HTERT RPE-1 (cell line): ENCODE measurements around the gene MBNL3.
"Not testable (repeated sequence)": the region's sequence is repeated elsewhere in the genome, so short reads cannot be mapped to it uniquely, and the experiment has no call there.

Experiments
- in situ Hi-C: fragments of 300-500 bp; cut with MboI; formaldehyde crosslinking; loops from 4 replicates; pipeline ENCODE4 v1.14.3; 2020; ENCODE audit warnings: low sequenced_read_pairs

The MBNL3 gene

GRCh38 chrX:132480581-132481203, 8.1 kb downstream of the MBNL3 start:
- in situ Hi-C loops, result no loop called here

- in situ Hi-C loops, result no loop called here
Measured at GRCh38 chrX:132474544-132475248, 14.1 kb downstream of the MBNL3 start.

DNA sequence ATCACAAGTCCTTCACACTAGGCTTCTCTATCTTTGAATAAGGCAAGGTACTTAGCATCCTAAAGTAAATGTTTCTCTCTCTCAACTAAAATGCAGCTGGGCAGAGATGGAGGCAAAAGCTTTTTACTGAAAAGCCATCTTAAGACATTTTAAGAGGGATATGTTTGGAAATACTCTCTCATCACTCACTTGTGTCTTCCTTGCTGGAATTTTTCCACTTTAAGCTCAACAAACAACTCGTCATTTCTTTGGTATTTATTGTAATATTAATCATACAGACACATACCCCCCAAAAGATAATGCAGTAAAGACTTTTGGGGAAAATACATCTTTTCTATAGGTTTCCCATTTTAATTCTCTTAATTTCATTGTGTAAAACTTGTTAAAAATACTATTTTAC, 16.4 kb downstream of the MBNL3 start:
- in situ Hi-C loops, result no loop called here

DNA sequence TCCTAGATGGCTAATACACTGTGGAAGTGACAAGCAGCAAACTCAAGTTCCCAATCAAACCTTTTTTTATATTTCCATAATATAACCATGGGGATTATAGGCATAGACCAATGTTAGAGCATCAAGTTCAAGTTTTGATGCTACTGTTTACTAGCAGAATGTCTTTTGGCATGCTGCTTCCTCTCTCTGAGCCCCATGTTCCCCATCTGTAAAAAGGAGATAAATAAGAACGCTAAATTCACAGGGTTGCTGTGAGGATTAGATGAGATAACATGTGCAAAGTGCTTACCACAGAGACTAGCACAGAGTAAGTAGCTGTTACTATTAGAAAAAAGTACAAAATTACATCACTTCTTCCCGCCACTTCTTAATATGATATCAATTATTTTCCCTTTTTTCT, 18.0 kb downstream of the MBNL3 start:
- in situ Hi-C loops, result no loop called here

DNA sequence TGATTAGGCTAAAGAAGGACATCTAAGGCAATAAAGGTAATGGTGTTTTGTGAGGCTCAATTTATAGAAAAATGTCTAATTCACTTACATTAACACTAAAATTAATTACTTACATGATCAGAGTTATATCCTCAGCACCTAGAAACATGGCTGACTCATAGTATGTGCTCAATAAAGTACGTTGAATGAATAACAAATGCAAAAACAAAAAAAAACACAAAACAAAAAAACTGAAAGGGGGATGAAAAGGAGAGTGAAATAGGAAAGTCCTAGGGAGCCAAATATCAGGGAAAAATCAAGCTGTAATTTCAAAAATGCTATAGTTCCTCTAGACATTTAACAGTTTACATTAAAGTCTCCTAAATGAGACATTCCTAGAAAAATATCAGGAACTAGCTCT, 18.7 kb downstream of the MBNL3 start:
- in situ Hi-C loops, result no loop called here

DNA sequence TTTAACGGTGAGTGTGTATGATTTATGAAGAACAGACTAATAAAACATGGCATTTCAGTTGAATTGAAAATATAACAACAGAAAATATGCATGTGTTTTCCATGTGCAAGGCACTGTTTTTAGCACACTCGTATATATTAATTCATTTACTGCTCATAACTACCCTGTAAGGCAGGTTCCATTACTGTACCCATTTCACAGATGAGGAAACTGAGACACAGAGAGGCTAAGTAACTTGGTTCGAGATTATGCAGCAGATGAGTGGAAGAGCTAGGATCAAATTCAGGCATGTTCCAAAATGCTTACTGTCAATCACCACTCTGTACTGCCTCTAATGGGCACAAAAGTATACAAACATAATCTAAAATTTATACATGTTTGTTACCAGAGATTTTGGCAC, 20.4 kb downstream of the MBNL3 start:
- in situ Hi-C loops, result no loop called here

DNA sequence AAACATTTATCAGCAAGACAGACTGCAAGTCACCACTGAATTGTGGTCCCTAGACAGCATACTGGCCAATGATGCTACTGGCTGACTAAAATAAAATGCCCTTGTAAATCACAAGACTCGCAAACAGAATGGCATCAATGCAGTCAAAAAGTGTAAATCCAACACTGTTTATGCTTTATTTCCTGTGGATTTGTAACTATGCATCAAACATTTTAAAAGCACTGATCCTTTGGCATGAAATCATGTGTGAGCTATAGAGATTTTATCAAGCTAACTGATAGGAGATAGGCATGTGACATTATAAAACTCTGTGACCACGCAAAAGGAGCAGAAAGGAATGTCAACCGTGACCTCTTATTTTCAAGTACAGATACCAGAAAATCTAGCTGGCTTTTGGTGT, 20.8 kb downstream of the MBNL3 start:
- in situ Hi-C loops, result no loop called here

DNA sequence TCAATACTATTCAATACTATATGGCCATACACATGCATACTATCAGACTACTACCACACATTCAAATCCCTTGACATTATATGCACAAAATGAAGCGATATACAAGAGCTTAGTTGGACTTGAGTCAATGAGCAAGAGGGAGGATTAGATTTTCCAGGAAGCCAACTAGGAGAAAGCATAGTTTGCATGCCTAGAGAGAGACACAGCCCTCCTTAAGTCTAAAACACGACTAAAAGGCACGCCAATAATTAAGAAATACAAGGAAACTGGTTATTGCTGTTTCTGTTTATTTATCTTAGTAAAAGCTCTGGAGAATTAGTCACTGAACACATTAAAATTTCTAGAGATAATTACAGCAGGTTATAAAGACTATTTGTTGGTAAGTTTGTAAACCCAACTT, 21.8 kb downstream of the MBNL3 start:
- in situ Hi-C loops, result no loop called here

DNA sequence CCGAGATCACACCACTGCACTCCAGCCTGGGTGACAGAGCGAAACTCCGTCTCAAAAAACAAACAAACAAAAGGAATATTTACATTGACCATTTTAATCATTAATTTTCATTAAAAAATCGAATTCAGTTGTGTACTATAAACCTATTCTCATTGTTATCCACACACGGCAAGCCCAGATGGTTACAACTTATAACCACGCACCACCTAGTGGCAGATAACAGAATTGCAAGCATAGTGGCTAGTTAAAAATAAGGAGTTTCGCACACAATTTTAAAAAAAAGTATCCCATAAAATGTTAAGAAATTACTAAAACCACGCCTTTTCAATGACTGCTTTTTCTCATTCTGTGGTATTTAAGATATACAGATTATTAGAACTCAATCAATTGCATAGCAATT, 25.4 kb downstream of the MBNL3 start:
- in situ Hi-C loops, result no loop called here

GRCh38 chrX:132461886-132462285, 27.0 kb downstream of the MBNL3 start:
- in situ Hi-C loops, result no loop called here

DNA sequence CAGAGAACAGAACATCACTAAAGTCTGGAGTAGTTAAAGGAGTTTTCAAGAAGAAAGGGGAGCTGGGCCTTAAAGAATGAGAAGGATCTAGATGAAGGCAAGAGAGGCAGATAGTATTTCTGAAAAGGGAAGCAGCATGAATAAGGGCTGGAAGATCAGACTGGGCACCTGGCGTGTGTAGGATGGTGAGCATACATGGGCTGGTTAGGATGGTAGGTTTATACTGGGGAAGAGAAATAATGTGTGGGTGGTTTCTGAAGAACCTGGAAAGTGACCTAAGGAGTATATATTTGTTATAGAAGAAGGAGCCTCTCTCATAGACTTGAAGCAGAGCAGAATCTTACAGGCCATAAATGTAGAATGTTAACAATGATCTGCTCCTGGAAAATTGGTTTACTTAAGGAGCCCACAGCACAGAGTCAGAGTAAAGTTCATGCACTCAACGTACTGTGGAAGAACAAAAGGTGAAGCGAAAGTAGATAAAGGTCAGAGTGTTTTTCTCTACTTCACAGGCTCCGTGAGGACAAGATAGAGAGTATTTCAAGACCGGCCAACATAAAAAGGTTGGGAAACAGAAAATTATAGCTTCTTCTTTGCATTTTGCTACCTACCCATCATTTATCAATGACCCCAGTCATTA, 35.8 kb downstream of the MBNL3 start:
- in situ Hi-C loops, result no loop called here

- in situ Hi-C loops, result not testable (repeated sequence)
Measured at GRCh38 chrX:132445909-132446308, 42.9 kb downstream of the MBNL3 start.

DNA sequence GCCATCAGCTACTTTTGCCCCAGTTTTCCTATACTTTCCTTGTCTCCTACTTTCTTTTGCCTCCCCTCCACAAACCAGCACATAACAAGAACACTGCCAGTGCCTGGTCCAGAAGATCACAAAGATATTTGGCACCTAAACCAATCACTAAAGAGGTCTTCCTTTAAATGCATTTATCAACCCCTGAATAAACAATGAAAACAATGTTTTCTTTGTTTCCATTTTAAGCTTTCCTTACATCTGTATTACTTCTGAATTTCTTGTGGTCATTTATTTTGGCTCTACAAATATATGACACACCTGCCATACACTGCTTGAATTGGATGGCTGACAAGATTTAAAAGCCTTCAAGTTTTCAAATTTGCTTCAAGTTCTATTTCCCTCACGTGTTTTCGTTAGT, 43.9 kb downstream of the MBNL3 start:
- in situ Hi-C loops, result no loop called here

DNA sequence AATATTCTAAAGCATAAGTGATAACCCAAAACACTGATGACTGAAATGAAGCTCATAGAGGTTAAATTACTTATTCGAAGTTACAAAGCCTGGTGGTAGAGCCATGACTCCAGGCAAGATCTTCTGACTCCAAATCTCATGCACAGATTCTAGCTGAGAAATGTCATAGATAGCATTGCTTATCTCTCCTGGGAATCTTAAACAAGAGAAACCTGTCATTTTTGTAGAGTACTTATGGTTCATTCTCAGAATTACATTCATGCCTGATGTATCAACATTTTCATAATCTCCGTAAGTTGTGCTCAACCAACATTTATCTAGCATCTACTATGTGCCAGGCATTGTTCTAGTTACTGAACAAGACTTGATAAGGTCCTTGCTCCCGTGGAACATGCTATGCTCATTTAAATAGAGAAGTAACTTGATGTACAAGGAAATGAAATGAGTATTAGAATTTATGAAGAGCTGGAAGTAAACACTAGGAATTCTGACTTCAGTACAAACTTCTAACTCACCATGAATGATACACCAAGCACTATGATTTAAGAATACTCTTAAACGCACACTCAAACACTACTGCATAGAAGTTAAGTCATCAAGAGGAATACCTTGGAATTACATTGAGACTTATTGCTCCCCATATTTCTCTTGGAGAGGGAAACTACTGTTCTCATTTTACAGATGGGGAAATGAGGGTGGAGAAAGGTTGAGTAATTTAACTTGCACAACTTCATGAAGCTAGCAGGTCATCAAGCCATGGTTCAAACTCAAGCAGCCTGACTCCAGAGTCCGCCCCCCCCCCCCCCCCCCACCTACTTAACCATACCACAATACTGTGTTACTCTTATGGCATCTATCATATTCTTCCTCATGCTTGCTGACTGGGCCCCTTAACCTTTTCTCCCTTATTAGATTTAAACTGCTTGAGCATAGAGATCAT, 45.4 kb downstream of the MBNL3 start:
- in situ Hi-C loops, result no loop called here

DNA sequence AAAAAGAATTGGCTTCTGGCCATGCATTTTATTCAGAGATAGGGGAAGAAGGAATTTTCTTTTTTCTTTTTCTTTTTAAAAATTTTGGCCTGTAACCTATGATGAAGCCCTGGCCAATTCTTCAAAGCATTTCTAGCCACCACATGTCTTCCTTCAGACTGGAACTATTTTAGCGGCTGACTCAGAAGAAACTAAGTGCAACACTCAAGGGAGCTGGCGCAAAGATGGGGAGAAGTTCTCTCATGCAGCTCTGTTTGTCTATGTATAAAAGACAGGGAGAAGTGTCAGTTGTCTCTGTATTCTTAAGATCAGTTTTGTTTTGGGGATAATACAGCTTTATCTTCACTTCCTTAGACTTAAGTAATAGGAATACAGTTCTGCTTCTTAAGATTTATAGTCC, 46.1 kb downstream of the MBNL3 start:
- in situ Hi-C loops, result no loop called here

DNA sequence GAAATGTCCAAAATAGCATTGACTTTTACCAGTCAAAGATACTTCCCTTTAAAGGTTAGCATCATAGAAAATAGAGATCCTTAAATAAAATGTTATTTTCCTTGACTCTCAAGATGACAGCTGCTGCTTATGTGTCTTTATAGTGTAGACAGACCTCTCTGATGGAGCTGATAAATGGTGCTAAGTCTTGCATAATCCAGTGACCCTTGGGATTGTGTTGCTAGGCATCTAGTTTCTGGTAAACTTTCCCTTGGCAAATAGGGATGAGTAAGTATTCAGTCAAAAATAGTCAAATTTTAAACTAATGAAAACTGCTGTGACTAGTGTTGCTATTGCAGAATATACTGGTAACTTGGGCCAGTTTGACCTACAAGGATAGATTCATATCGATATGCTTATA, 53.6 kb downstream of the MBNL3 start:
- in situ Hi-C loops, result no loop called here

GRCh38 chrX:132433551-132433950, 55.3 kb downstream of the MBNL3 start:
- in situ Hi-C loops, result no loop called here

DNA sequence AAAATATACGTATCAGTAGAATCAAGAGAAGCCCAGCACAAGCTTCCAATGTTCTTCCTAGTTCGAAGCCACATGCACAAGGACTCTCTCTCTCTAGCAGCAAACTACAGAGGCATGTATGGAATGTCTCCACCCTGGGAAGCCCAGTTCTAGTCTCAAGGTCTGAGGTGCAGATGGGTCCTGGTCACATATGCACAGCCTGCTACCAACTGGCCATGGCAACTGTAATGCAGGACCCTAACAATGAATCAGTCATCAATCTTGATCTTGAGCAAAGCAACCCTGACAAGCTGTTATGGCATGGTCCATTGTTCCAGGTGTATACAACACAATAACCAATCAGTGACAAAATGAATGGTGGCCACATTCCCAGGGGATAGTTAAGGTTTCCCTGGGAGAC, 55.8 kb downstream of the MBNL3 start:
- in situ Hi-C loops, result no loop called here

GRCh38 chrX:132428896-132429295, 59.9 kb downstream of the MBNL3 start:
- in situ Hi-C loops, result no loop called here

DNA sequence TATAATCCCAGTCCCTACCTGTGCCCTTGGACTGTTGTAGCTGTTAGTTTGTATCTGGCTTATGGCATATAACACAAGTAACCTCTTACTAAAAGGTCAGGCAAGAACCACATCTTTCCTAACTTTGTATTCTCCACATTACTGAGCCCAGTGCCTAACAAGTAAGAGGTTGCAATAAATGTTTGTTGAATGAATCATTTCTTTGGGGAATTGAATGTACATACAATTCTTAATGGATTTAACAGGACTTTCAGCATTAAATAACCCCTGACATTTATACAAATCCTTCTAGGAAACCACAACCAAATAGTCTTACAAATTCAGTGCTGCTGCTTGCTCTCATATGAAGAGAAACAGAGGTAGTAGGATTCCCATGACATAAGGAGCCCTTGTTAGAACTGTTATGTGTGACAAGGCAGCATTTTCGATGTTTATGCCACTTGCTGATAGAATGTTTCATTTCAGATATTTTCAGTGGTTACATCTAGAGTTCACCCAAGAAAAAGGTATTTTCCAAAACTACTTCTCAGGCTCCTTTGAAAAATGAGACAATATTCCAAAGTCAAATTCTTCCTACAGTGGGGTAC, 62.0 kb downstream of the MBNL3 start:
- in situ Hi-C loops, result no loop called here

GRCh38 chrX:132425744-132426318, 63.0 kb downstream of the MBNL3 start:
- in situ Hi-C loops, result no loop called here
